Lung (tissue), 12 donors: ENCODE data around the gene GPAM. TPM values are rescaled to one million over a fixed set of nuclear protein-coding genes. Genes with fewer than 3 reads are reported as not detected.
"Not testable (repeated sequence)": the region's sequence is repeated elsewhere in the genome, so short reads cannot be mapped to it uniquely, and the experiment has no call there.

Experiments used
- ATAC-seq: fragments of 200-7000 bp; cut with Tn5 transposase; one replicate; pipeline ENCODE4 v1.9.1; 2020; ENCODE audit warnings: moderate number of reproducible peaks; ENCODE audit not compliant: insufficient read depth, low FRiP score
- DNase-seq, 3 donors: peaks; one replicate each; pipeline ENCODE4 v3.0.0-alpha.2; 2013 to 2017
- H3K27ac ChIP-seq, 2 donors: one replicate each; pipeline ENCODE4 v1.5.1; 2013; ENCODE audit warnings: mild to moderate bottlenecking in 2 of 2, moderate library complexity in 2 of 2, control low read depth in 1 of 2, inconsistent platforms in 1 of 2, low read depth in 1 of 2, low read length in 1 of 2
- H3K27me3 ChIP-seq, 3 donors: one replicate each; pipeline ENCODE4 v1.5.1; 2013; ENCODE audit warnings: low read length in 2 of 3; ENCODE audit not compliant: control insufficient read depth in 3 of 3, insufficient read depth in 3 of 3
- H3K36me3 ChIP-seq, 4 donors: one replicate each; pipeline ENCODE4 v1.5.1; 2013; ENCODE audit warnings: low read length in 4 of 4, mild to moderate bottlenecking in 1 of 4, moderate library complexity in 1 of 4; ENCODE audit not compliant: control insufficient read depth in 4 of 4, insufficient read depth in 4 of 4
- H3K4me1 ChIP-seq, 5 donors: one replicate each; pipeline ENCODE4 v1.5.1; 2013; ENCODE audit warnings: low read length in 5 of 5, mild to moderate bottlenecking in 2 of 5, moderate library complexity in 1 of 5; ENCODE audit not compliant: control insufficient read depth in 5 of 5, insufficient read depth in 5 of 5
- H3K4me3 ChIP-seq: one replicate; pipeline ENCODE4 v1.5.1; 2013; ENCODE audit warnings: mild to moderate bottlenecking, control low read depth, moderate library complexity
- H3K9ac ChIP-seq, 2 donors: one replicate each; pipeline ENCODE4 v1.5.1; 2013; ENCODE audit warnings: low read length in 2 of 2, control low read depth in 1 of 2; ENCODE audit not compliant: insufficient read depth in 1 of 2
- H3K9me3 ChIP-seq, 4 donors: one replicate each; pipeline ENCODE4 v1.5.1; 2013; ENCODE audit warnings: low read length in 3 of 4, mild to moderate bottlenecking in 1 of 4, moderate library complexity in 1 of 4; ENCODE audit not compliant: control insufficient read depth in 4 of 4, insufficient read depth in 3 of 4
- CTCF ChIP-seq: IDR thresholded peaks from 2 replicates; pipeline ENCODE4 v1.5.1; 2012; ENCODE audit warnings: mild to moderate bottlenecking; ENCODE audit errors: control extremely low read depth, extremely low read depth
- WGBS, 2 donors: extraction: QIAGEN DNeasy Blood & Tissue Kit; methylation state at CpG; one replicate each; pipeline ENCODE4 v1.1.7; 2013; 5-methylcytosine and 5-hydroxymethylcytosine counted together
- polyA plus RNA-seq, 2 donors: library from polyadenylated mRNA; stranded (reverse); fragments of 200-250 nt; gene quantifications; one replicate each; pipeline ENCODE4 v1.2.1, GENCODE V29; 2013
- total RNA-seq, 2 donors: library from RNA; depleted of rRNA in 1 of 2; stranded (reverse); fragments of >200 nt in 1 of 2; gene quantifications; one replicate each; pipeline ENCODE4 v1.2.1, GENCODE V29; 2014 to 2021
- donor health status: control.
- donor health status: control.
- donor health status: Bipolar disorder and iron deficiency.
- donor health status: healthy.
- donor health status: DM: yes; HTN: yes; CAD: no.

Gene GPAM
- total and polyA plus RNA-seq, 4 donors: 2.7 to 21.8 (median 8.9) TPM

GRCh38 chr10:112120491-112120890 is 63.1 kb downstream of the GPAM start:
- DNase-seq (no peak), ATAC-seq (no peak)
- Histone ChIP-seq H3K27ac (no peak overlapping the region), H3K4me3 (no peak overlapping the region), H3K27me3 (no peaks in the 10 kb centered on the region), H3K4me1 (no peaks in the 10 kb centered on the region), H3K36me3 (no peaks in the 10 kb centered on the region), H3K9ac (no peak overlapping the region), H3K9me3 (no peaks in the 10 kb centered on the region)
- WGBS, 2 donors: 87 to 89% methylated on average over 4 of the region's 4 CpGs
- TF ChIP-seq CTCF: no peak

- ATAC-seq (no peak), DNase-seq (peak in 2 of 3 donors; percentile 25 to 27)
- Histone ChIP-seq H3K27ac (no peak overlapping the region), H3K27me3 (no peaks in the 10 kb centered on the region), H3K9ac (no peak overlapping the region), H3K36me3 (no peaks in the 10 kb centered on the region), H3K9me3 (no peaks in the 10 kb centered on the region), H3K4me1 (no peaks in the 10 kb centered on the region), H3K4me3 (no peak overlapping the region)
- WGBS, 2 donors: 64 to 66% methylated on average over 12 of the region's 12 CpGs
- TF ChIP-seq CTCF: no peak
Observed at GRCh38 chr10:112115781-112116385, 67.7 kb downstream of the GPAM start.

- H3K4me1 ChIP-seq, H3K27me3 ChIP-seq, H3K36me3 ChIP-seq, H3K9ac ChIP-seq, ATAC-seq, H3K9me3 ChIP-seq, DNase-seq, H3K27ac ChIP-seq, H3K4me3 ChIP-seq: not testable (repeated sequence)
- WGBS, 2 donors: 73 to 90% methylated on average over 1 to 2 of the region's 2 CpGs
Observed at GRCh38 chr10:112109779-112110178, 73.8 kb downstream of the GPAM start.

Other genes starting within 250 kb of the GPAM start
- gene TECTB, start 99.6 kb upstream of the GPAM start, total RNA-seq: not detected
- not detected for gene TECTB, start 99.6 kb upstream of the GPAM start, polyA plus RNA-seq
- gene ACSL5, start 190.4 kb upstream of the GPAM start, total RNA-seq: 10 to 100 TPM; 62.0 to 62.6 TPM
- 10 to 100 TPM; 46.1 to 71.0 TPM for gene ACSL5, start 190.4 kb upstream of the GPAM start, polyA plus RNA-seq